Activated CD8-positive, alpha-beta memory T cell treated with anti-CD3 and anti-CD28 coated beads, Interleukin-2, amount 10 ng/mL, durations not matched to agents 7 days and 5 days (primary cell): Measurements from ENCODE around the gene GMCL1. TPM values are rescaled to one million over a fixed set of nuclear protein-coding genes. Genes with fewer than 3 reads are reported as not detected.
"Not testable (repeated sequence)": the region's sequence is repeated elsewhere in the genome, so short reads cannot be mapped to it uniquely, and the experiment has no call there.

ENCODE experiments used
- ATAC-seq: fragments of 150-1000 bp; cut with Tn5 transposase; one replicate; pipeline ENCODE4 v1.10.0; 2021; ENCODE audit warnings: moderate library complexity
- CTCF ChIA-PET: fragments of 350-600 bp; sonication (Branson Sonifier 250); formaldehyde crosslinking; loops from one replicate; lab custom pipeline; 2021; ENCODE audit warnings: antibody characterized with exemption; lab: Charles Lee
- DNase-seq: peaks from one replicate; pipeline ENCODE4 v3.0.0-alpha.2; 2020
- H3K27ac Mint-ChIP-seq: one replicate; pipeline ENCODE4 v1.8.0; 2021; ENCODE audit warnings: mild to moderate bottlenecking, mixed read lengths
- H3K27me3 Mint-ChIP-seq: one replicate; pipeline ENCODE4 v1.8.0; 2021; ENCODE audit warnings: mixed read lengths
- H3K36me3 Mint-ChIP-seq: one replicate; pipeline ENCODE4 v1.8.0; 2021; ENCODE audit warnings: mild to moderate bottlenecking, mixed read lengths
- H3K4me1 Mint-ChIP-seq: one replicate; pipeline ENCODE4 v1.8.0; 2021; ENCODE audit warnings: mixed read lengths
- H3K4me3 Mint-ChIP-seq: one replicate; pipeline ENCODE4 v1.8.0; 2021; ENCODE audit warnings: mild to moderate bottlenecking, moderate library complexity, mixed read lengths
- H3K9me3 Mint-ChIP-seq: one replicate; pipeline ENCODE4 v1.8.0; 2022; ENCODE audit warnings: low read depth, mixed read lengths
- total RNA-seq, 2 experiments: library from RNA; stranded (reverse); gene quantifications; one replicate each; pipeline ENCODE4 v1.2.3, GENCODE V29; 2021

GMCL1 gene
- total RNA-seq, 2 experiments from 2014 or later: 26.5 to 32.6 TPM

GRCh38 chr2:69894737-69895136, 65.3 kb downstream of the GMCL1 start:
- H3K27me3 Mint-ChIP-seq, ATAC-seq, DNase-seq, H3K9me3 Mint-ChIP-seq: not testable (repeated sequence)
- Mint-ChIP-seq H3K36me3 (peaks cover 29% of the 10 kb centered on the region), H3K4me3 (peak overlapping the region; percentile 97), H3K4me1 (peaks cover 42% of the 10 kb centered on the region), H3K27ac (peak overlapping the region; percentile 35)
- CTCF ChIA-PET: interaction anchor here (1.2 to 3.1 kb wide), 2 partner anchors 170 to 399 kb away, joined by 4 to 13 read pairs; partner anchors contain the start of gene SNRPG

- Mint-ChIP-seq H3K9me3 (no peaks in the 10 kb centered on the region), H3K27me3 (no peaks in the 10 kb centered on the region), H3K4me3 (peak overlapping the region; percentile 92), H3K36me3 (peaks cover 58% of the 10 kb centered on the region), H3K4me1 (peaks cover 47% of the 10 kb centered on the region), H3K27ac (peak overlapping the region; percentile 90)
- DNase-seq (peak; percentile 43), ATAC-seq (peak; percentile 56)
- CTCF ChIA-PET: interaction anchor here (1.1 to 2.5 kb wide), 6 partner anchors 9 to 240 kb away, joined by 3 to 11 read pairs (median 5); partner anchors contain the start of genes MXD1 and SNRNP27
Measured at GRCh38 chr2:69902213-69902922, 72.9 kb downstream of the GMCL1 start.

- Mint-ChIP-seq H3K4me3 (no peak overlapping the region), H3K4me1 (peaks cover 23% of the 10 kb centered on the region), H3K9me3 (no peaks in the 10 kb centered on the region), H3K36me3 (peaks cover 36% of the 10 kb centered on the region), H3K27me3 (no peaks in the 10 kb centered on the region), H3K27ac (no peak overlapping the region)
- CTCF ChIA-PET: no interaction called here
- ATAC-seq (no peak), DNase-seq (no peak)
Measured at GRCh38 chr2:69907216-69907615, 77.8 kb downstream of the GMCL1 start.

- CTCF ChIA-PET: interaction anchor here (0.6 to 6.9 kb wide), 22 partner anchors 11 to 393 kb away, joined by 3 to 135 read pairs (median 4); partner anchors contain the start of genes C2orf42, FAM136A and SNRPG
- no peak for DNase-seq
- Mint-ChIP-seq H3K4me3 (no peak overlapping the region), H3K27me3 (no peaks in the 10 kb centered on the region), H3K27ac (peak overlapping the region; percentile 18), H3K36me3 (peaks cover 20% of the 10 kb centered on the region), H3K9me3 (no peaks in the 10 kb centered on the region), H3K4me1 (peaks cover 26% of the 10 kb centered on the region)
- no peak for ATAC-seq
Measured at GRCh38 chr2:69911985-69912563, 82.6 kb downstream of the GMCL1 start.

- CTCF ChIA-PET: interaction anchor here (0.6 to 6.9 kb wide), 28 partner anchors 9 to 390 kb away, joined by 3 to 135 read pairs (median 5); partner anchors contain the start of genes C2orf42 and SNRPG
- H3K36me3 Mint-ChIP-seq: peaks cover 19% of the 10 kb centered on the region
- H3K9me3 Mint-ChIP-seq: no peaks in the 10 kb centered on the region
- H3K4me1 Mint-ChIP-seq: peaks cover 38% of the 10 kb centered on the region
- H3K27me3 Mint-ChIP-seq: no peaks in the 10 kb centered on the region
- DNase-seq (peak; percentile 100), ATAC-seq (peak; percentile 91)
- peak overlapping the region; percentile 86 for H3K27ac Mint-ChIP-seq
- peak overlapping the region; percentile 78 for H3K4me3 Mint-ChIP-seq
Measured at GRCh38 chr2:69914164-69914949, 84.9 kb downstream of the GMCL1 start.

- no peaks in the 10 kb centered on the region for H3K27me3 Mint-ChIP-seq
- DNase-seq: peak; percentile 52
- peak within 1 kb of the TSS; percentile 86 for H3K27ac Mint-ChIP-seq
- H3K4me1 Mint-ChIP-seq: peaks cover 38% of the 10 kb centered on the region
- no peaks in the 10 kb centered on the region for H3K9me3 Mint-ChIP-seq
- peak within 1 kb of the TSS; percentile 78 for H3K4me3 Mint-ChIP-seq
- peaks cover 22% of the 10 kb centered on the region for H3K36me3 Mint-ChIP-seq
- CTCF ChIA-PET: interaction anchor here (0.6 to 6.9 kb wide), 30 partner anchors 10 to 388 kb away, joined by 3 to 135 read pairs (median 5); partner anchors contain the start of genes C2orf42 and SNRPG
- ATAC-seq: no peak
Measured at GRCh38 chr2:69914950-69915945, 85.8 kb downstream of the GMCL1 start, which contains the start of gene MXD1. TSS of gene MXD1 (plus strand) at chr2:69915109. CDS start at chr2:69915331, 222 bp downstream.

- CTCF ChIA-PET: interaction anchor here (0.6 to 6.9 kb wide), 10 partner anchors 17 to 275 kb away, joined by 3 to 135 read pairs (median 4); partner anchors contain the start of gene C2orf42
- ATAC-seq (no peak), DNase-seq (no peak)
- peak overlapping the region; percentile 70 for H3K4me3 Mint-ChIP-seq
- H3K9me3 Mint-ChIP-seq: no peaks in the 10 kb centered on the region
- H3K27ac Mint-ChIP-seq: peak overlapping the region; percentile 52
- H3K36me3 Mint-ChIP-seq: peaks cover 25% of the 10 kb centered on the region
- H3K4me1 Mint-ChIP-seq: peaks cover 38% of the 10 kb centered on the region
- no peaks in the 10 kb centered on the region for H3K27me3 Mint-ChIP-seq
Measured at GRCh38 chr2:69916106-69916505, 86.6 kb downstream of the GMCL1 start.

GRCh38 chr2:69917852-69918251, 88.4 kb downstream of the GMCL1 start:
- Mint-ChIP-seq H3K4me1 (peaks cover 34% of the 10 kb centered on the region), H3K36me3 (peaks cover 31% of the 10 kb centered on the region), H3K4me3 (no peak overlapping the region), H3K27me3 (no peaks in the 10 kb centered on the region), H3K27ac (no peak overlapping the region), H3K9me3 (no peaks in the 10 kb centered on the region)
- ATAC-seq (no peak), DNase-seq (no peak)
- CTCF ChIA-PET: no interaction called here

- no peak overlapping the region for H3K4me3 Mint-ChIP-seq
- no peak overlapping the region for H3K27ac Mint-ChIP-seq
- CTCF ChIA-PET: no interaction called here
- DNase-seq (no peak), ATAC-seq (no peak)
- H3K9me3 Mint-ChIP-seq: no peaks in the 10 kb centered on the region
- H3K4me1 Mint-ChIP-seq: peaks cover 36% of the 10 kb centered on the region
- H3K27me3 Mint-ChIP-seq: no peaks in the 10 kb centered on the region
- H3K36me3 Mint-ChIP-seq: peaks cover 34% of the 10 kb centered on the region
Measured at GRCh38 chr2:69918401-69918800, 88.9 kb downstream of the GMCL1 start.

GRCh38 chr2:69923116-69923515, 93.7 kb downstream of the GMCL1 start:
- Mint-ChIP-seq H3K36me3 (peaks cover 45% of the 10 kb centered on the region), H3K4me1 (peaks cover 15% of the 10 kb centered on the region), H3K27ac (no peak overlapping the region), H3K9me3 (no peaks in the 10 kb centered on the region), H3K4me3 (no peak overlapping the region), H3K27me3 (no peaks in the 10 kb centered on the region)
- CTCF ChIA-PET: interaction anchor here (0.7 to 1.6 kb wide), 5 partner anchors 10 to 353 kb away, joined by 3 to 5 read pairs (median 3); no protein-coding TSS in a partner anchor
- no peak for DNase-seq
- no peak for ATAC-seq

- Mint-ChIP-seq H3K27me3 (no peaks in the 10 kb centered on the region), H3K4me3 (no peak overlapping the region), H3K9me3 (no peaks in the 10 kb centered on the region), H3K27ac (no peak overlapping the region), H3K4me1 (peaks cover 21% of the 10 kb centered on the region), H3K36me3 (peaks cover 52% of the 10 kb centered on the region)
- DNase-seq: no peak
- CTCF ChIA-PET: no interaction called here
- ATAC-seq: no peak
Measured at GRCh38 chr2:69926849-69927515, 97.5 kb downstream of the GMCL1 start.
